Esophagus muscularis mucosa (tissue), 4 donors: ENCODE measurements around the gene MORN5. TPM values are rescaled to one million over a fixed set of nuclear protein-coding genes. Genes with fewer than 3 reads are reported as not detected.

Experiments used
- DNase-seq: peaks from one replicate; pipeline ENCODE4 v3.0.0-alpha.2; 2017; ENCODE audit errors: extremely low spot score
- H3K27ac ChIP-seq, 4 donors: fragments of 200-600 bp; sonication (generic); replicated peaks in 1 of 4; 1 replicate in 3 of 4; 2 replicates in 1 of 4; pipeline ENCODE4 v1.5.1; 2016 to 2019; ENCODE audit warnings: mild to moderate bottlenecking in 1 of 4
- H3K27me3 ChIP-seq, 4 donors: fragments of 200-600 bp; sonication (generic); one replicate each; pipeline versions ENCODE4 v1.5.1 to v1.6.0; 2016 to 2019
- H3K36me3 ChIP-seq, 4 donors: fragments of 200-600 bp; sonication (generic); one replicate each; pipeline ENCODE4 v1.5.1; 2016 to 2019
- H3K4me1 ChIP-seq, 4 donors: fragments of 200-600 bp; sonication (generic); one replicate each; pipeline ENCODE4 v1.5.1; 2016 to 2019
- H3K4me3 ChIP-seq, 4 donors: fragments of 200-600 bp; sonication (generic); 1 replicate in 2 of 4; 2 replicates in 2 of 4; pipeline ENCODE4 v1.5.1; 2016 to 2019; ENCODE audit warnings: mild to moderate bottlenecking in 4 of 4, moderate library complexity in 1 of 4
- H3K9me3 ChIP-seq, 4 donors: fragments of 200-600 bp; sonication (generic); 1 replicate in 3 of 4; 2 replicates in 1 of 4; pipeline ENCODE4 v1.5.1; 2016 to 2019
- CTCF ChIP-seq, 3 experiments: fragments of 200-600 bp in 2 of 3; fragments of 450-650 bp in 1 of 3; sonication (generic) in 2 of 3; IDR thresholded peaks; one replicate each; pipeline ENCODE4 v1.5.1; 2017 to 2019; ENCODE audit warnings: antibody characterized with exemption in 3 of 3, mild to moderate bottlenecking in 2 of 3, moderate library complexity in 1 of 3
- EP300 ChIP-seq: sonication (generic); formaldehyde crosslinking; IDR thresholded peaks from one replicate; pipeline ENCODE4 v1.6.1; 2017; ENCODE audit warnings: antibody characterized with exemption
- POLR2A ChIP-seq: fragments of 450-650 bp; IDR thresholded peaks from one replicate; pipeline ENCODE4 v1.6.1; 2017; ENCODE audit warnings: antibody characterized with exemption, moderate library complexity, mild to moderate bottlenecking, low read depth
- POLR2AphosphoS5 ChIP-seq, 2 donors: sonication (generic); formaldehyde crosslinking; IDR thresholded peaks; one replicate each; pipeline ENCODE4 v1.6.1; 2017; ENCODE audit warnings: antibody characterized with exemption in 2 of 2
- WGBS: methylation state at CpG from one replicate; pipeline ENCODE4 v1.1.5; 2018; 5-methylcytosine and 5-hydroxymethylcytosine counted together
- intact Hi-C: fragments of 100-400 bp; cut with DNase I; formaldehyde crosslinking; loops from one replicate; pipeline ENCODE4 v1.15.1; 2023
- total RNA-seq, 4 donors: library from RNA; depleted of rRNA; stranded (reverse); fragments of >200 nt; gene quantifications; one replicate each; pipeline versions ENCODE4 v1.1.0 to v1.2.1, GENCODE V29; 2016

The MORN5 gene
- total RNA-seq, 4 donors from 2014 or later = 3.9 to 5.8 TPM; not detected in 2

GRCh38 chr9:122207096-122207495 lies 47.4 kb downstream of the MORN5 start:
- DNase-seq = no peak
- no peak overlapping the region for H3K4me3 ChIP-seq
- no peaks in the 10 kb centered on the region for H3K9me3 ChIP-seq
- TF ChIP-seq POLR2AphosphoS5 (IDR thresholded peaks at IDR 0.05) = no peak
- TF ChIP-seq POLR2A = no peak
- TF ChIP-seq CTCF (IDR thresholded peaks at IDR 0.05) = no peak
- no peak for TF ChIP-seq EP300
- peaks cover 0 to 35% (median 3%) of the 10 kb centered on the region in 4 donors for H3K27me3 ChIP-seq
- 69% methylated on average over 9 of the region's 9 CpGs for WGBS
- no peaks in the 10 kb centered on the region for H3K4me1 ChIP-seq
- no peaks in the 10 kb centered on the region for H3K36me3 ChIP-seq
- intact Hi-C loops = no loop called here
- no peak overlapping the region for H3K27ac ChIP-seq

DNA sequence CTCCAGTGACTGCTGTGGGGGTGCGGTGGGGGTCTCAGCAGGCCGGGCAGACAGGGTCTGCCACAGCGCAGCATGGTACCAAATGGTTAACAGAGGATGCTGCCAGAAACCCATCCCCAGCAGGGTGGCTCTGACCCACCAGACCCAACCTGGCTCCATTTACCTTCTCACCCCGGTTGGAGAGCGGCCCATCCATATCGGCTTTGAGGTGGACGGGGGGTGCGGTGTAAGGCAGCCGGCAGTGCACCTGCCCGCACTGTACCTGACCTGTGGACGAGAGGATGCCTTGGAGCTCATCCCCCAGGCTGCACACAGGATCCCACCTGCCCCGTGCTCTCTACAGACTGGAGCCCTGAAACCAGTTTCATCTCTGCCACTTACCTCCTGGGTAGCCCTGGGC lies 49.7 kb downstream of the MORN5 start:
- H3K4me1 ChIP-seq = peaks cover 11 to 15% (median 13%) of the 10 kb centered on the region in 4 donors
- TF ChIP-seq EP300 (no peak), POLR2AphosphoS5 (IDR thresholded peaks at IDR 0.05) (no peak), CTCF (IDR thresholded peaks at IDR 0.05) (no peak), POLR2A (no peak)
- intact Hi-C loops = no loop called here
- WGBS = 97% methylated on average over 12 of the region's 12 CpGs
- no peaks in the 10 kb centered on the region for H3K9me3 ChIP-seq
- H3K27ac ChIP-seq = no peak overlapping the region
- peaks cover 4 to 59% (median 23%) of the 10 kb centered on the region in 4 donors for H3K27me3 ChIP-seq
- H3K36me3 ChIP-seq = no peaks in the 10 kb centered on the region
- DNase-seq = no peak
- H3K4me3 ChIP-seq = no peak overlapping the region

GRCh38 chr9:122212473-122213004 lies 52.8 kb downstream of the MORN5 start:
- Histone ChIP-seq H3K27ac (no peak overlapping the region), H3K27me3 (peaks cover 4 to 84% (median 44%) of the 10 kb centered on the region in 4 donors), H3K4me1 (peaks cover 11 to 17% (median 15%) of the 10 kb centered on the region in 4 donors), H3K36me3 (no peaks in the 10 kb centered on the region), H3K9me3 (no peaks in the 10 kb centered on the region), H3K4me3 (no peak overlapping the region)
- no peak for TF ChIP-seq CTCF (IDR thresholded peaks at IDR 0.05)
- 88% methylated on average over 7 of the region's 7 CpGs for WGBS
- DNase-seq = no peak
- intact Hi-C loops = no loop called here

GRCh38 chr9:122213102-122213588 lies 53.4 kb downstream of the MORN5 start:
- peaks cover 4 to 86% (median 48%) of the 10 kb centered on the region in 4 donors for H3K27me3 ChIP-seq
- no peaks in the 10 kb centered on the region for H3K36me3 ChIP-seq
- DNase-seq = no peak
- peak overlapping the region; percentile 44 to 56 (median 48) for H3K4me3 ChIP-seq
- H3K27ac ChIP-seq = no peak overlapping the region
- peaks cover 11 to 17% (median 15%) of the 10 kb centered on the region in 4 donors for H3K4me1 ChIP-seq
- no peaks in the 10 kb centered on the region for H3K9me3 ChIP-seq
- intact Hi-C loops = no loop called here
- 47% methylated on average over 15 of the region's 20 CpGs for WGBS
- TF ChIP-seq POLR2A (no peak), CTCF (IDR thresholded peaks at IDR 0.05) (no peak), EP300 (no peak), POLR2AphosphoS5 (IDR thresholded peaks at IDR 0.05) (no peak)
